ENCODE data around the gene ULBP2.
A peak's percentile ranks its signal among the peaks of the same experiment; 100 is the strongest.
"Not testable (repeated sequence)": the region's sequence is repeated elsewhere in the genome, so short reads cannot be mapped to it uniquely, and the experiment has no call there.

The ULBP2 gene

GRCh38 chr6:149924206-149924932 is 17.4 kb upstream of the ULBP2 start:
- no peak overlapping the region for H3K4me3 ChIP-seq
- no peak overlapping the region for H3K27ac ChIP-seq
- no peak for TF ChIP-seq CTCF (IDR thresholded peaks at IDR 0.05)
- peak; percentile 64 for DNase-seq (ENCODE audit: low spot score)

GRCh38 chr6:149924933-149925252 is 16.9 kb upstream of the ULBP2 start:
- no peak for DNase-seq (ENCODE audit: low spot score)
- no peak for TF ChIP-seq CTCF (IDR thresholded peaks at IDR 0.05)
- Histone ChIP-seq H3K4me3 (no peak overlapping the region), H3K27ac (no peak overlapping the region)

GRCh38 chr6:149925253-149925973 is 16.4 kb upstream of the ULBP2 start:
- TF ChIP-seq CTCF (IDR thresholded peaks at IDR 0.05) = no peak
- DNase-seq (ENCODE audit: low spot score) = peak; percentile 79
- Histone ChIP-seq H3K27ac (peak overlapping the region; percentile 48), H3K4me3 (peak overlapping the region; percentile 78)

- peak overlapping the region; percentile 48 for H3K27ac ChIP-seq
- H3K4me3 ChIP-seq = peak overlapping the region; percentile 78
- peak; percentile 80 for TF ChIP-seq CTCF (IDR thresholded peaks at IDR 0.05)
- peak; percentile 89 for DNase-seq (ENCODE audit: low spot score)
These were observed 15.6 kb upstream of the ULBP2 start for GRCh38 chr6:149925974-149926777.

- not testable (repeated sequence) for DNase-seq (ENCODE audit: low spot score); H3K4me3 ChIP-seq; H3K27ac ChIP-seq
These were observed 14.8 kb upstream of the ULBP2 start for GRCh38 chr6:149927025-149927424.

- no peak overlapping the region for H3K4me3 ChIP-seq
- peak; percentile 22 for DNase-seq (ENCODE audit: low spot score)
- TF ChIP-seq CTCF (IDR thresholded peaks at IDR 0.05) = no peak
- H3K27ac ChIP-seq = no peak overlapping the region
These were observed 12.4 kb upstream of the ULBP2 start for GRCh38 chr6:149929422-149929821.

GRCh38 chr6:149931501-149931900 is 10.3 kb upstream of the ULBP2 start:
- no peak overlapping the region for H3K27ac ChIP-seq
- TF ChIP-seq CTCF (IDR thresholded peaks at IDR 0.05) = no peak
- DNase-seq (ENCODE audit: low spot score) = peak; percentile 19
- H3K4me3 ChIP-seq = no peak overlapping the region
